K562 (cell line): ENCODE data around the gene ZDHHC8. TPM values are rescaled to one million over a fixed set of nuclear protein-coding genes. Genes with fewer than 3 reads are reported as not detected.

Experiments used
- ASH1L ChIP-seq: fragments of 450-650 bp; IDR thresholded peaks from 2 replicates; pipeline ENCODE4 v1.6.1; 2018; ENCODE audit warnings: borderline replicate concordance, mild to moderate bottlenecking, low read depth; ENCODE audit not compliant: partially characterized antibody
- BACH1 ChIP-seq: fragments of 200-800 bp; sonication (Bioruptor generic); IDR thresholded peaks from 2 replicates; pipeline ENCODE4 v1.6.1; 2016; ENCODE audit warnings: missing genetic modification characterization, missing compliant biosample characterization
- BMI1 ChIP-seq: fragments of 150-350 bp; IDR thresholded peaks from 2 replicates; pipeline ENCODE4 v1.6.1; 2014; ENCODE audit warnings: low read length
- BRCA1 ChIP-seq, 2 experiments: fragments of 450-650 bp in 1 of 2; sonication (generic) in 1 of 2; formaldehyde crosslinking in 1 of 2; IDR thresholded peaks; 2 replicates each; pipeline versions ENCODE4 v1.5.0 to v1.6.1; 2017 to 2020; ENCODE audit warnings: mild to moderate bottlenecking in 1 of 2, missing genetic modification reagents in 1 of 2
- C11orf30 ChIP-seq: fragments of 450-650 bp; IDR thresholded peaks from 2 replicates; pipeline ENCODE4 v1.6.1; 2016; ENCODE audit warnings: low read depth, mild to moderate bottlenecking
- CBFA2T3 ChIP-seq: fragments of 450-650 bp; IDR thresholded peaks from 2 replicates; pipeline ENCODE4 v1.6.1; 2017
- CREM ChIP-seq: IDR thresholded peaks from 2 replicates; pipeline ENCODE4 v1.6.1; 2014; ENCODE audit warnings: antibody characterized with exemption, low read depth
- FOXK1 ChIP-seq: sonication (generic); formaldehyde crosslinking; IDR thresholded peaks from 2 replicates; pipeline ENCODE4 v1.8.0; 2022; ENCODE audit warnings: missing genetic modification reagents, mild to moderate bottlenecking, borderline replicate concordance
- HDAC6 ChIP-seq: IDR thresholded peaks from 2 replicates; pipeline ENCODE4 v1.6.1; 2012; ENCODE audit warnings: low read depth, mild to moderate bottlenecking, control low read depth, inconsistent platforms, low read length, moderate library complexity
- HOXB6 ChIP-seq: fragments of 250-450 bp; sonication (Bioruptor Pico); IDR thresholded peaks from 2 replicates; pipeline ENCODE4 v1.5.1; 2022; ENCODE audit warnings: mild to moderate bottlenecking, borderline replicate concordance
- MTA3 ChIP-seq: fragments of 450-650 bp; formaldehyde crosslinking; IDR thresholded peaks from 2 replicates; pipeline ENCODE4 v1.6.1; 2017; ENCODE audit warnings: mild to moderate bottlenecking, borderline replicate concordance
- PCBP1 ChIP-seq: fragments of 200-400 bp; formaldehyde crosslinking; IDR thresholded peaks from 2 replicates; pipeline ENCODE4 v1.6.1; 2018; ENCODE audit warnings: mild to moderate bottlenecking, low read depth, low read length; ENCODE audit not compliant: poor library complexity, severe bottlenecking
- PTTG1 ChIP-seq: fragments of 450-650 bp; IDR thresholded peaks from 2 replicates; pipeline ENCODE4 v1.6.1; 2016; ENCODE audit warnings: low read depth, mild to moderate bottlenecking, missing genetic modification characterization, missing compliant biosample characterization
- RBM25 ChIP-seq: fragments of 200-400 bp; formaldehyde crosslinking; IDR thresholded peaks from 2 replicates; pipeline ENCODE4 v1.6.1; 2018; ENCODE audit warnings: low read length, low read depth, moderate library complexity; ENCODE audit not compliant: severe bottlenecking
- RUNX1 ChIP-seq: sonication (generic); IDR thresholded peaks from 2 replicates; pipeline ENCODE4 v1.6.1; 2016; ENCODE audit warnings: antibody characterized with exemption, low read depth
- SIX5 ChIP-seq, 2 experiments: IDR thresholded peaks; 2 replicates each; pipeline ENCODE4 v1.6.1; 2011; ENCODE audit warnings: low read length in 2 of 2, borderline replicate concordance in 1 of 2, low read depth in 1 of 2, mild to moderate bottlenecking in 1 of 2, moderate library complexity in 1 of 2; ENCODE audit not compliant: insufficient read depth in 1 of 2
- SMAD4 ChIP-seq: fragments of 250-450 bp; sonication (Bioruptor Pico); conservative IDR thresholded peaks from 2 replicates; pipeline ENCODE4 v1.8.0; 2021; ENCODE audit warnings: inconsistent platforms, mild to moderate bottlenecking, moderate library complexity
- XRCC4 ChIP-seq: IDR thresholded peaks from one replicate; pipeline ENCODE4 v1.6.1; 2011; ENCODE audit not compliant: insufficient read depth, insufficient read length; ENCODE audit errors: extremely low read depth
- ZBTB17 ChIP-seq: fragments of 450-650 bp; formaldehyde crosslinking; IDR thresholded peaks from 2 replicates; pipeline ENCODE4 v1.4.0; 2020; ENCODE audit warnings: mild to moderate bottlenecking
- ZBTB8A ChIP-seq: fragments of 450-650 bp; IDR thresholded peaks from 2 replicates; pipeline ENCODE4 v1.6.1; 2018; ENCODE audit warnings: mild to moderate bottlenecking, moderate library complexity; ENCODE audit not compliant: partially characterized antibody
- ZFP36 ChIP-seq: fragments of 150-350 bp; IDR thresholded peaks from 2 replicates; pipeline ENCODE4 v1.6.1; 2018; ENCODE audit warnings: low read length, low read depth; ENCODE audit not compliant: partially characterized antibody
- ZNF124 ChIP-seq: sonication (generic); formaldehyde crosslinking; IDR thresholded peaks from 2 replicates; pipeline ENCODE4 v1.8.1; 2022; ENCODE audit warnings: missing genetic modification reagents
- ZNF699 ChIP-seq: fragments of 250-450 bp; sonication (Bioruptor Pico); IDR thresholded peaks from 2 replicates; pipeline ENCODE4 v1.8.0; 2021; ENCODE audit warnings: mild to moderate bottlenecking, moderate library complexity; ENCODE audit not compliant: insufficient replicate concordance
- ZSCAN32 ChIP-seq: fragments of 450-650 bp; formaldehyde crosslinking; IDR thresholded peaks from 2 replicates; pipeline ENCODE4 v1.4.0; 2020; ENCODE audit warnings: mild to moderate bottlenecking, moderate library complexity
- polyA plus RNA-seq, 8 experiments: library from polyadenylated mRNA; depleted of rRNA in 4 of 8; stranded (reverse) in 5 of 8; unstranded in 3 of 8; fragments of >200 nt; fragmentation: Nextera tagmentation in 2 of 8; fragmentation: Illumina TruSeq in 1 of 8; extraction: Ambion mirVana in 2 of 8; extraction: Trizol in 1 of 8; gene quantifications; 2 replicates each; pipeline versions ENCODE4 v1.2.1 to v1.2.3, GENCODE V29; 2011 to 2014; ENCODE audit warnings: inconsistent platforms in 1 of 8, missing spikeins in 1 of 8
- total RNA-seq, 7 experiments: library from RNA; depleted of rRNA in 6 of 7; stranded (reverse); fragments of >200 nt in 6 of 7; fragmentation: Illumina TruSeq in 2 of 7; extraction: Trizol in 2 of 7; gene quantifications; 2 replicates each; pipeline versions ENCODE4 v1.2.1 to v1.2.3, GENCODE V29; 2011 to 2021; ENCODE audit warnings: low replicate concordance in 1 of 7
- TF ChIP-seq, protein P1 (sequence below), 2 experiments: fragments of 200-800 bp in 1 of 2; sonication (Bioruptor generic) in 1 of 2; sonication (generic) in 1 of 2; formaldehyde crosslinking in 1 of 2; IDR thresholded peaks in 1 of 2; conservative IDR thresholded peaks in 1 of 2; 2 replicates each; pipeline versions ENCODE4 v1.5.0 to v1.6.1; 2016 to 2020; ENCODE audit warnings: missing compliant biosample characterization in 1 of 2, missing genetic modification characterization in 1 of 2, missing genetic modification reagents in 1 of 2
- TF ChIP-seq, protein P2 (sequence below), 2 experiments: IDR thresholded peaks; 2 replicates each; pipeline ENCODE4 v1.6.1; 2011; ENCODE audit warnings: borderline replicate concordance in 1 of 2, control low read depth in 1 of 2, low read depth in 1 of 2, low read length in 1 of 2, mild to moderate bottlenecking in 1 of 2, mixed read lengths in 1 of 2, moderate library complexity in 1 of 2; ENCODE audit not compliant: insufficient read depth in 1 of 2, insufficient read length in 1 of 2, poor library complexity in 1 of 2, severe bottlenecking in 1 of 2; ENCODE audit errors: extremely low read depth in 1 of 2

ZDHHC8 gene
- total and polyA plus RNA-seq, 9 of the 15 experiments (the other 6 are each of a cell fraction or from before 2014, with no cell fraction given) = 0.04 to 109 (median 16.4) TPM

GRCh38 chr22:20130731-20131596 is 640 bp upstream of the ZDHHC8 start (continued):
- TF ChIP-seq, protein P1, sequence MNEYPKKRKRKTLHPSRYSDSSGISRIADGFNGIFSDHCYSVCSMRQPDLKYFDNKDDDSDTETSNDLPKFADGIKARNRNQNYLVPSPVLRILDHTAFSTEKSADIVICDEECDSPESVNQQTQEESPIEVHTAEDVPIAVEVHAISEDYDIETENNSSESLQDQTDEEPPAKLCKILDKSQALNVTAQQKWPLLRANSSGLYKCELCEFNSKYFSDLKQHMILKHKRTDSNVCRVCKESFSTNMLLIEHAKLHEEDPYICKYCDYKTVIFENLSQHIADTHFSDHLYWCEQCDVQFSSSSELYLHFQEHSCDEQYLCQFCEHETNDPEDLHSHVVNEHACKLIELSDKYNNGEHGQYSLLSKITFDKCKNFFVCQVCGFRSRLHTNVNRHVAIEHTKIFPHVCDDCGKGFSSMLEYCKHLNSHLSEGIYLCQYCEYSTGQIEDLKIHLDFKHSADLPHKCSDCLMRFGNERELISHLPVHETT (CRISPR knock-in tag; conservative IDR thresholded peaks at IDR 0.05 in 1 of 2, IDR thresholded peaks at IDR 0.05 in 1 of 2) = peak in 1 of 2 experiments; percentile 47; a peak in 2 of 4 replicates
- TF ChIP-seq XRCC4 = no peak
- no peak for TF ChIP-seq BRCA1 (IDR thresholded peaks at IDR 0.05)
- no peak for TF ChIP-seq BRCA1 (CRISPR knock-in tag; IDR thresholded peaks at IDR 0.05)
- no peak for TF ChIP-seq ASH1L
- no peak for TF ChIP-seq ZFP36
- no peak for TF ChIP-seq HOXB6 (CRISPR knock-in tag)
- TF ChIP-seq MTA3 = peak; percentile 74; the same call in 1 of the 2 replicates
- TF ChIP-seq CBFA2T3 = no peak
- no peak for TF ChIP-seq PCBP1
- peak; percentile 59 for TF ChIP-seq SMAD4 (CRISPR knock-in tag)
- no peak for TF ChIP-seq ZSCAN32 (CRISPR knock-in tag)
- no peak for TF ChIP-seq RBM25
- no peak for TF ChIP-seq ZBTB8A
- peak; percentile 53; the same call in 1 of the 2 replicates for TF ChIP-seq CREM
- peak; percentile 83 for TF ChIP-seq ZNF699 (CRISPR knock-in tag)
- TF ChIP-seq BMI1 = no peak
- TF ChIP-seq PTTG1 (tag) = no peak
- TF ChIP-seq ZNF124 (CRISPR knock-in tag) = no peak
- TF ChIP-seq, protein P2, sequence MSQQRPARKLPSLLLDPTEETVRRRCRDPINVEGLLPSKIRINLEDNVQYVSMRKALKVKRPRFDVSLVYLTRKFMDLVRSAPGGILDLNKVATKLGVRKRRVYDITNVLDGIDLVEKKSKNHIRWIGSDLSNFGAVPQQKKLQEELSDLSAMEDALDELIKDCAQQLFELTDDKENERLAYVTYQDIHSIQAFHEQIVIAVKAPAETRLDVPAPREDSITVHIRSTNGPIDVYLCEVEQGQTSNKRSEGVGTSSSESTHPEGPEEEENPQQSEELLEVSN (IDR thresholded peaks at IDR 0.05; ENCODE audit: borderline replicate concordance in 1 of 2, extremely low read depth in 1 of 2, insufficient read depth in 1 of 2, insufficient read length in 1 of 2, low read depth in 1 of 2, low read length in 1 of 2, poor library complexity in 1 of 2, severe bottlenecking in 1 of 2) = peak; percentile 35 to 53
- no peak for TF ChIP-seq HDAC6
- TF ChIP-seq SIX5 (IDR thresholded peaks at IDR 0.05; ENCODE audit: borderline replicate concordance in 1 of 2, insufficient read depth in 1 of 2, low read depth in 1 of 2, low read length in 2 of 2) = no peak
- no peak for TF ChIP-seq BACH1 (tag)
- no peak for TF ChIP-seq C11orf30
- TF ChIP-seq FOXK1 (CRISPR knock-in tag) = no peak
- no peak for TF ChIP-seq RUNX1
- TF ChIP-seq ZBTB17 (CRISPR knock-in tag) = 0 out of 2 replicates have a peak, but pooled peaks have one; percentile 29
